Placental epithelial cell (primary cell): ENCODE measurements around the gene VSTM2B. TPM values are rescaled to one million over a fixed set of nuclear protein-coding genes. Genes with fewer than 3 reads are reported as not detected.

Experiments
- total RNA-seq: library from RNA; depleted of rRNA; stranded (reverse); fragments of >200 nt; gene quantifications from 2 replicates; pipeline ENCODE4 v1.2.3, GENCODE V29; 2012

The VSTM2B gene
- not detected in 2 replicates for total RNA-seq

GRCh38 chr19:29525901-29526729 is at the start of gene VSTM2B:
Gene VSTM2B, plus strand, starts transcription at chr19:29525994. Its CDS starts 590 bp downstream, at chr19:29526584.

DNA sequence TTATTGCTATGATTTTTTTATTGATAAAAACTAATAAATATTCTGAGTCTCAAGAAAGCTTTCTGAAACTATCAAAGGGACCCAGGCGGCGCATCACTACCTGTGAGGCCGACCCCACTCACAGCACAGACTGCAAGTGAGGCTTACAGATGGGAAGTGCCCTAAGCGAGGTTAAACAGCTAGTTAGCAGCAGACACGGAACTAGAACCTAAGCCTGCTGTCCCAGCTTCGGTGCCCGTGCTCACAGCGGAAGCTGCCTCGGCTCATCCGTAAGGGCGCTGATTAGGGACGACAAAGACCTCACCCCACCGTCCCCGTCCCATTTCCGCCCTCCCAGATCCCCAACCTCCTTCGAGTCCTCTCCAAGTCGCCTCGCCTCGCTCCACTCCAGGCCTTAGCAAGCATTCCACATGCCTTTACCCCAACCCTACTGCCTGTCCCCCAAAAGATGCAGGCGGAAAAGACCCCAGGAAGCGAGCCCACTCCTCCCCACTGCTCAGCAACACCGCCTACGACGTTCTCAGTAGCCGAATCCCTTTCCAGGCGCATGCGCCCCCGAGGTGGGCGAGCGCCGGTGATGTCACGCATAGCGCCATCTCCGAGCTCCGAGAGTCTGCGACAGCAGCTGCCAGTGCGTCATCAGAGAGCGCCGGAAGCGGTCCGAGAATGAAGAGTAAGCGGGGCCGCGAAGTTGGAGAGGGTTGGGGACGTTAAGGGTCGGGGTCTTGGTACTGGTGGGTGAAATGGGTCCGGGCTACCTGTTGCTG is 80.0 kb downstream of the VSTM2B start, which contains the start of gene POP4:
Gene POP4 (plus strand): TSS at position 631 of the 767 bp plus-strand sequence. CDS start 36 bp downstream, at position 667.

Other genes starting within 250 kb of the VSTM2B start
- gene POP4, start 80.3 kb downstream of the VSTM2B start, total RNA-seq, result 42.0 and 62.1 TPM in 2 replicates
- 2.0 and 4.0 TPM in 2 replicates for gene PLEKHF1, start 139.5 kb downstream of the VSTM2B start, total RNA-seq
- gene C19orf12, start 189.3 kb downstream of the VSTM2B start, total RNA-seq, result 14.9 and 26.2 TPM in 2 replicates